PC-9 (cell line): ENCODE data around the gene ITGAE.

Source experiments
- EZH2 ChIP-seq: fragments of 200-600 bp; sonication (generic); IDR thresholded peaks from 2 replicates; pipeline ENCODE4 v1.8.0; 2017; ENCODE audit warnings: antibody characterized with exemption, low read depth
- TF ChIP-seq, protein P1 (sequence below): fragments of 200-600 bp; sonication (generic); conservative IDR thresholded peaks from 2 replicates; pipeline ENCODE4 v1.6.1; 2017; ENCODE audit warnings: mixed run types, antibody characterized with exemption, mild to moderate bottlenecking, moderate library complexity

DNA sequence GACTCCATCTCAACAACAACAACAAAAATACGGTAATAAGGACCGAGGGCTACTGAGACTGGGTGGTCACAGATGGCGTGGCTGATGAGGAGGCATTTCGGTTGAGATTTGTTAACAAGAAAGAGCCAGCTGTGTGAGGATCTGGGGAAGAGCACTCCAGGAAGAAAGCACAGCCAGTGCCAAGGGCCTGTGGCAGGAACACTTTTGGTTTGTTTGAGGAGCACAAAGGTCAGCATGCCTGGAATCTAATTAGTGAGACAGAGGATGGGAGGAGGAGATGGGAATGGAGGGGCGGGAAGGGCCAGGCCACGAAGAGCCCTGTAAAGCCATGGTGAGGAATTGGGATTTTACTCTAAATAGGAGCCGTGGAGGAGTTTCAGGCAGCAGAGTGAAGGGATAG, 52.4 kb downstream of the ITGAE start:
- TF ChIP-seq, protein P1, sequence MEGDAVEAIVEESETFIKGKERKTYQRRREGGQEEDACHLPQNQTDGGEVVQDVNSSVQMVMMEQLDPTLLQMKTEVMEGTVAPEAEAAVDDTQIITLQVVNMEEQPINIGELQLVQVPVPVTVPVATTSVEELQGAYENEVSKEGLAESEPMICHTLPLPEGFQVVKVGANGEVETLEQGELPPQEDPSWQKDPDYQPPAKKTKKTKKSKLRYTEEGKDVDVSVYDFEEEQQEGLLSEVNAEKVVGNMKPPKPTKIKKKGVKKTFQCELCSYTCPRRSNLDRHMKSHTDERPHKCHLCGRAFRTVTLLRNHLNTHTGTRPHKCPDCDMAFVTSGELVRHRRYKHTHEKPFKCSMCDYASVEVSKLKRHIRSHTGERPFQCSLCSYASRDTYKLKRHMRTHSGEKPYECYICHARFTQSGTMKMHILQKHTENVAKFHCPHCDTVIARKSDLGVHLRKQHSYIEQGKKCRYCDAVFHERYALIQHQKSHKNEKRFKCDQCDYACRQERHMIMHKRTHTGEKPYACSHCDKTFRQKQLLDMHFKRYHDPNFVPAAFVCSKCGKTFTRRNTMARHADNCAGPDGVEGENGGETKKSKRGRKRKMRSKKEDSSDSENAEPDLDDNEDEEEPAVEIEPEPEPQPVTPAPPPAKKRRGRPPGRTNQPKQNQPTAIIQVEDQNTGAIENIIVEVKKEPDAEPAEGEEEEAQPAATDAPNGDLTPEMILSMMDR: no peak
- TF ChIP-seq EZH2: no peak
